Measurements from ENCODE around the gene TSNAXIP1. TPM values are rescaled to one million over a fixed set of nuclear protein-coding genes. Genes with fewer than 3 reads are reported as not detected.

TSNAXIP1 gene
- total and polyA plus RNA-seq, 10 of the 15 experiments (the other 5 are each of a cell fraction or from before 2014, with no cell fraction given) = 0.09 to 0.63 (median 0.37) TPM; not detected in 1

DNA sequence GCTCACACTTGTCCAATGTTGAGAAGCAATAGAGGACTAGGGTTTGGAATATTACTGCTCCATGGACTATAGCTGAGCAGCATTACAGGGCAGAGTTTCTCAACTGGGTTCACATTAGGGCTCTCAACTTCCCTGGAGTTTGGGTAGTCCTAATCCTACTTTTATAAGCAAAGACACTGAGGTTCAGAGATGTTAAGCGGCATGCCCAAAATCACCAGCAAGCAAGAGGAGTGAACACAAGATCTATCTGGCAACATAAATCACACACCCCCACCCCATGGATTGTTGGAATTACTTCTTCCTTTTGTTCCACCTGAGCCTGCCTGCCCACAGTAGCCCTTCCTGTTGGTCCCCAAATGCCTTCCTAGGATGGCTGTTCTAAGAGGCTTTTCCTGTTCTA, 5.2 kb downstream of the TSNAXIP1 start:
- Histone ChIP-seq H4K20me1 (ENCODE audit: control insufficient read depth, insufficient read depth) (no peaks in the 10 kb centered on the region), H3K4me1 (ENCODE audit: control insufficient read depth, insufficient read depth, low read length) (0 out of 2 replicates have a peak, but pooled peaks cover 3% of the 10 kb centered on the region), H3K27ac (ENCODE audit: control insufficient read depth, insufficient read depth) (no peak overlapping the region), H3K27me3 (replicated peaks in 1 of 2; ENCODE audit: control insufficient read depth in 2 of 2, insufficient read depth in 2 of 2, low read length in 1 of 2) (no peaks in the 10 kb centered on the region), H3K36me3 (ENCODE audit: control insufficient read depth in 2 of 2, insufficient read depth in 2 of 2, low read length in 1 of 2) (no peaks in the 10 kb centered on the region), H3K79me2 (ENCODE audit: control insufficient read depth, insufficient read depth, low read length) (no peaks in the 10 kb centered on the region), H3K9ac (ENCODE audit: control insufficient read depth, insufficient read depth, low read length) (no peak overlapping the region), H3K9me3 (replicated peaks; ENCODE audit: control insufficient read depth, insufficient read depth, low read length) (no peaks in the 10 kb centered on the region), H2AFZ (ENCODE audit: control insufficient read depth, low read depth, low read length) (no peak overlapping the region), H3K4me2 (ENCODE audit: control insufficient read depth, insufficient read depth) (no peak overlapping the region), H3K4me3 (no peak overlapping the region)
- SMC1A ChIA-PET (ENCODE audit: uncharacterized antibody, unreplicated experiment) = interaction anchor here (1.1 kb wide), 1 partner anchor 139 kb away, joined by 3 read pairs; no protein-coding TSS in a partner anchor
- CTCF ChIA-PET = interaction anchor here (1.6 kb wide), 1 partner anchor 265 kb away, joined by 4 read pairs; no protein-coding TSS in a partner anchor
- intact Hi-C loops (cut with micrococcal nuclease; ENCODE audit: unreplicated experiment) = no loop called here
- DNase-seq (ENCODE audit: low read depth, low spot score) (no peak), ATAC-seq (no peak), FAIRE-seq (no peak)
- TF ChIP-seq NR2C2 (IDR thresholded peaks at IDR 0.05; ENCODE audit: borderline replicate concordance, control insufficient read depth, insufficient read length, low read depth) (no peak), SMAD5 (IDR thresholded peaks at IDR 0.05; ENCODE audit: low read depth) (no peak), CREB1 (IDR thresholded peaks at IDR 0.05; ENCODE audit: low read depth) (no peak), POU2F2 (IDR thresholded peaks at IDR 0.05; ENCODE audit: borderline replicate concordance, low read depth, low read length) (no peak), ZBTB33 (IDR thresholded peaks at IDR 0.05) (no peak), JUNB (IDR thresholded peaks at IDR 0.05) (no peak), BCL11A (IDR thresholded peaks at IDR 0.05; ENCODE audit: low read depth, low read length) (no peak), ZZZ3 (IDR thresholded peaks at IDR 0.05; ENCODE audit: control insufficient read depth, insufficient read length, low read depth) (no peak), MTA3 (IDR thresholded peaks at IDR 0.05; ENCODE audit: borderline replicate concordance, low read length) (no peak)
- TF ChIP-seq, protein P1, sequence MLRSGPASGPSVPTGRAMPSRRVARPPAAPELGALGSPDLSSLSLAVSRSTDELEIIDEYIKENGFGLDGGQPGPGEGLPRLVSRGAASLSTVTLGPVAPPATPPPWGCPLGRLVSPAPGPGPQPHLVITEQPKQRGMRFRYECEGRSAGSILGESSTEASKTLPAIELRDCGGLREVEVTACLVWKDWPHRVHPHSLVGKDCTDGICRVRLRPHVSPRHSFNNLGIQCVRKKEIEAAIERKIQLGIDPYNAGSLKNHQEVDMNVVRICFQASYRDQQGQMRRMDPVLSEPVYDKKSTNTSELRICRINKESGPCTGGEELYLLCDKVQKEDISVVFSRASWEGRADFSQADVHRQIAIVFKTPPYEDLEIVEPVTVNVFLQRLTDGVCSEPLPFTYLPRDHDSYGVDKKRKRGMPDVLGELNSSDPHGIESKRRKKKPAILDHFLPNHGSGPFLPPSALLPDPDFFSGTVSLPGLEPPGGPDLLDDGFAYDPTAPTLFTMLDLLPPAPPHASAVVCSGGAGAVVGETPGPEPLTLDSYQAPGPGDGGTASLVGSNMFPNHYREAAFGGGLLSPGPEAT (IDR thresholded peaks at IDR 0.05; ENCODE audit: low read depth) = no peak
- TF ChIP-seq, protein P2, sequence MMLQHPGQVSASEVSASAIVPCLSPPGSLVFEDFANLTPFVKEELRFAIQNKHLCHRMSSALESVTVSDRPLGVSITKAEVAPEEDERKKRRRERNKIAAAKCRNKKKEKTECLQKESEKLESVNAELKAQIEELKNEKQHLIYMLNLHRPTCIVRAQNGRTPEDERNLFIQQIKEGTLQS (IDR thresholded peaks at IDR 0.05; ENCODE audit: borderline replicate concordance, extremely low read depth, low read depth, low read length) = no peak
- POLR2A ChIA-PET = no interaction called here
- 100% methylated on average over 1 of the region's 1 CpG for WGBS (ENCODE audit: insufficient coverage, insufficient replicate concordance, low lambda C conversion rate, missing lambda C conversion rate)
- RAD21 ChIA-PET (ENCODE audit: unreplicated experiment) = no interaction called here
- in situ Hi-C loops (cut with MboI) = no loop called here
- no TSS peak for BruUV-seq (replicated peaks)
